Measurements from ENCODE around the gene LHX6. TPM values are rescaled to one million over a fixed set of nuclear protein-coding genes. Genes with fewer than 3 reads are reported as not detected.

Gene LHX6
- total and polyA plus RNA-seq, 2 of the 4 experiments (the other 2 are of a cell fraction) = under 0.01 to 0.05 TPM

DNA sequence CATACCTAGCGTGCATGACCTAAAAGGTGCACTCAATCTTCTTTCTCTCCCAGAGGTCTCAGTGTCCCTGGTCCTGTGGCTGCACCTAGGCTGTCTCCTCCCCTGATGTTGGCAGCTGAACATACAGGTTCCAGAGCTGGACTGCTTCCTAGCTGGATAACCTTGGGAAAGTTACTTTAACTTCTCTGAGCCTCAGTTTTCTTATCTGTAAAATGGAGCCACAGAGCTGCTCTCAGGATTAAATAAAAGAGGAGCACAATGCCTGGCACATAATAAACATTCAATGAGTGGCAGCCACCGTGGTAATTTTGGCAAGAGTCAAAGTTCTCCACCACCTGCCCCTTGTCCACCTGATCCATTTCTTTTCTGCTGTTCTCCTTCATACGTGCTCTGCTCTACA, 55.1 kb downstream of the LHX6 start:
- ChIA-PET POLR2A (ENCODE audit: unreplicated experiment) (no interaction called here), CTCF (interaction anchor here (0.9 kb wide), 1 partner anchor 91 kb away, joined by 3 read pairs; the partner anchor contains the start of genes MRRF and RBM18)
- no peak overlapping the region for H2AK5ac ChIP-seq (ENCODE audit: low read depth, low read length)
- H3K79me1 ChIP-seq (ENCODE audit: low read depth in 1 of 2, low read length in 2 of 2) = no peaks in the 10 kb centered on the region
- no peaks in the 10 kb centered on the region for H3K9me1 ChIP-seq (ENCODE audit: insufficient read depth, low read length)
- H2BK15ac ChIP-seq (ENCODE audit: low read depth, low read length) = no peak overlapping the region
- dilution Hi-C loops (cut with HindIII; ENCODE audit: low sequenced_read_pairs, unreplicated experiment) (no loop called here), in situ Hi-C loops (cut with MboI; ENCODE audit: low sequenced_read_pairs) (no loop called here), intact Hi-C loops (cut with micrococcal nuclease) (no loop called here)
- H2AFZ ChIP-seq (replicated peaks; ENCODE audit: low read length, poor library complexity) = no peak overlapping the region
- H3K4me2 ChIP-seq (ENCODE audit: low read depth, low read length) = no peak overlapping the region
- DNase-seq (no peak), ATAC-seq (ENCODE audit: low read depth) (no peak)
- no peak overlapping the region for H2BK5ac ChIP-seq (ENCODE audit: low read depth, low read length, poor library complexity, severe bottlenecking)
- BruUV-seq (replicated peaks) = no TSS peak
- H3K27ac ChIP-seq (ENCODE audit: insufficient read depth, low read length) = no peak overlapping the region
- no peak overlapping the region for H3K4ac ChIP-seq (ENCODE audit: low read depth, low read length)
- no peaks in the 10 kb centered on the region for H3K36me3 ChIP-seq (ENCODE audit: control insufficient read depth, insufficient read depth, low read length)
- H3K18ac ChIP-seq (ENCODE audit: low read depth, low read length) = no peak overlapping the region
- 43% methylated on average over 2 of the region's 3 CpGs; no CpG with 5 or more reads in 1 of the 2 experiments for WGBS, 2 experiments (ENCODE audit: extremely low coverage in 2 of 2, insufficient read length in 1 of 2)
- no peaks in the 10 kb centered on the region for H4K20me1 ChIP-seq (ENCODE audit: insufficient read depth, low read length)
- no peak for TF ChIP-seq RFX5 (IDR thresholded peaks at IDR 0.05; ENCODE audit: low read depth, low read length)
- TF ChIP-seq NFE2L2 (IDR thresholded peaks at IDR 0.05; ENCODE audit: low read depth, low read length) = no peak
- no peak for TF ChIP-seq MAZ (IDR thresholded peaks at IDR 0.05; ENCODE audit: borderline replicate concordance, low read depth, low read length)
- TF ChIP-seq CHD1 (IDR thresholded peaks at IDR 0.05; ENCODE audit: low read depth, low read length) = no peak
- TF ChIP-seq SMC3 (IDR thresholded peaks at IDR 0.05; ENCODE audit: low read depth, low read length) = no peak
- H2AK9ac ChIP-seq (replicated peaks; ENCODE audit: low read depth, low read length, poor library complexity) = no peak overlapping the region
- no peak overlapping the region for H2BK120ac ChIP-seq (ENCODE audit: low read depth, low read length)
- H3K56ac ChIP-seq (ENCODE audit: extremely low read depth, insufficient read depth, low read length) = no peak overlapping the region
- no peak overlapping the region for H3K9ac ChIP-seq (ENCODE audit: low read depth, low read length)
- H4K91ac ChIP-seq (ENCODE audit: insufficient read depth, low read depth, low read length) = no peak overlapping the region
- no peak overlapping the region; the same call in 1 of the 2 replicates for H3K23ac ChIP-seq (ENCODE audit: low read depth, low read length)
- no peak overlapping the region for H4K5ac ChIP-seq (ENCODE audit: low read depth, low read length)
- H3K4me3 ChIP-seq (ENCODE audit: insufficient read depth, low read depth, low read length) = no peak overlapping the region
- no peak overlapping the region for H2BK20ac ChIP-seq (ENCODE audit: low read depth, low read length)
- no peak overlapping the region for H3K14ac ChIP-seq (replicated peaks; ENCODE audit: low read depth, low read length)
- no peaks in the 10 kb centered on the region for H3K9me3 ChIP-seq (ENCODE audit: control insufficient read depth, insufficient read depth, low read length)
- peaks cover 49% of the 10 kb centered on the region for H3K27me3 ChIP-seq (ENCODE audit: control insufficient read depth, insufficient read depth, low read length)
- H3K4me1 ChIP-seq (ENCODE audit: control insufficient read depth, insufficient read depth, low read length) = no peaks in the 10 kb centered on the region
- no peak overlapping the region for H4K8ac ChIP-seq (ENCODE audit: low read depth in 2 of 2, low read length in 2 of 2)
